Activated CD8-positive, alpha-beta memory T cell treated with anti-CD3 and anti-CD28 coated beads, Interleukin-2, amount 50 U/mL, for 1 hour (primary cell): Measurements from ENCODE around the gene C18orf32.
"Not testable (repeated sequence)": the region's sequence is repeated elsewhere in the genome, so short reads cannot be mapped to it uniquely, and the experiment has no call there.

Experiments used
- DNase-seq: peaks from one replicate; pipeline ENCODE4 v3.0.0-alpha.2; 2020; ENCODE audit errors: extremely low read depth

C18orf32 gene

DNA sequence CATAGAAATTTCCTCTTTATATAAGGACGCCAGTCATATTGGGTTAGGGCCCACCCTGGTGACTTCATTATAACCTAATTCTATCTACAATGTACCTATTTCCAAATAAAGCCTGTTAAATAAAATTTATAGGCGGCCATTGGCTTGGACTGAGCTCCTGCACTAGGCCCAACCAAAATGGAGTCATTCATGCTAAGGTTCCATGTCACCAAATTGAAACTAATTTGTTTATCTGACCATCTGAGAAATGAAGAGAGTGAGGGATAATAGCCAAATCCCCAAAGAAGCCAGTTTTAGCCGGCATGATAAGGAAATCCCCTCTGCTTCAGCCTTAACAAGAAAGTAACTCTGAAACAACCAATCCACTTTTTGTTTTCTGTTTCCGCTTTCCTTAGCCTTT is 19.4 kb downstream of the C18orf32 start:
- no peak for DNase-seq

DNA sequence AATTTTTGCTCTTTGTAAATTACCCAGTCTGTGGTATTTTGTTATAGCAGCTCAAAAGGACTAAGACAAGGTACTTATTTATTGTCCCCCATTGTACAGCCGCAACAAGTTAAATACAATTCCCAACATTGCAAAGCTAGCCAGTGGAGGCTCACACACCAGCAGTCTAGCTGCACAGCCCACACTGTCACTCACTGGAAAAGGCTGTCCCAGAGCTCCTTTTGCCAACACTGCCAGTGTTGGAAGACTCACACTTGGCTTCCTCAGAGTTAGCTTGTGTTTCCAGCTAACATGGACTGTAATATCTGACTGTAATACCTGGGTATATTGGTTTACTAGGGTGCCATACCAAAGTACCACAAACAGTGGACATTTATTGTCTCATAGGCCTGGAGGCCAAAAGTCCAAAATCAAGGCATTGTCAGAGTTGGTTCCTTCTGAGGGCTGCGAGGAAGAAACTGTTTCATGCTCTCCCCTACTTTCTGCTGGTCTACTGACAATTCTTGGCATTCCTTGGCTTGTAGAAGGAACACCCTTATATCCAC is 19.9 kb downstream of the C18orf32 start:
- DNase-seq: no peak

DNA sequence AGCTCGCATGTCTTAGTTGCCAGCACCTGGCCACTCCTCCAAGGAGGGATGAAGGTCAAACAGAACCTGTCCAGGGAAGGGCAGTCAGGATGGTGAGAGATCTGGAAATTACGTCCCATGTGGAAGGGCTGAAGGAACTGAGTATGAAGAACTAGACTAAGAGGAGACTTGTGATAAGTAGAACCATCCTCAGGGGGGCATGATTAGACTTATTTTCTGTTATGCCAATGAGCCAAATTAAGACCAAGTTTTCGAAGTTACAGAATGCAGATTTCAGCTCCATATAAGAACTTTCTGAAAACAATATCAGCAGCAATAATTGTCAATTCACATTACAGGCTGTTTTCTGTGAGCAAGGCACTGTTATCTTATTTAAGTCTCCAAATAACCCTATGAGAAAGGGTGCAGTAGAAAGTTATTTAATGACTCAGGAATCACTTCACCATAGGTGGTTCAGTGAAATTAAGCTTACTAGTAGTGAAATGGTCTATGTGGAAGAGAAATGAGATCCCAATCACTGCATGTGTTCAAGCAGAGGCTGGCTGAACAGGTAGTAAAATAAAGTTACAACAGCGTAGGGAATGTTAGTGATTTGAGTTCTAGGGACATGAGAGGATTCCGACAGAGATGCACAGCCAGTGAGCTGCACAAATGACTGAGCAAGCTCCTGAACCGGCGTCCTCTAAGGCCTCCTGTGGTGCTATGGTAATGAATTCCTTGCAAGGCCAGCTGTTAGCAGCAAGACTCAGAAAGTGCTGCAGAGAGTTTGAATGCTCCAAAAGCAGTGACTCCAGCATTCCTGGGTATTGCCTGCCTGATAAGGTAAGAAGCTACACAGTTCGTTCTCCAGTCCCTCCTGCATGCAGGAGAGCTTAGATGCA is 22.1 kb downstream of the C18orf32 start:
- DNase-seq: no peak

DNA sequence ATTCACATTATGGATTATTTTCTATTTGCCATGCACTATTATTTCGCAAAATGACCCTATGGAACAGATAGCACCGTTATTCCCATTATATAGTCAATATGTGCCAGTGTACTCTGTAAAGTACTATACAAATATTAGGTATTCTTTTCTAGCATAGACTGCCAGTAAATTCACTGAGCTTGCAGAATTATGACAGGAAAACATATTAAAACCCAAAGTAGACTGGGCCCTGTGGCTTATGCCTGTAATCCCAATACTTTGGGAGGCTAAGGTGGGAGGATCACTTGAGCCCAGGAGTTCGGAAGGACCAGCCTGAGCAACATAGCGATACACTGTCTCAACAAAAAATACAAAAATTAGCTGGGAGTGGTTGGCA is 25.4 kb downstream of the C18orf32 start:
- DNase-seq: no peak

DNA sequence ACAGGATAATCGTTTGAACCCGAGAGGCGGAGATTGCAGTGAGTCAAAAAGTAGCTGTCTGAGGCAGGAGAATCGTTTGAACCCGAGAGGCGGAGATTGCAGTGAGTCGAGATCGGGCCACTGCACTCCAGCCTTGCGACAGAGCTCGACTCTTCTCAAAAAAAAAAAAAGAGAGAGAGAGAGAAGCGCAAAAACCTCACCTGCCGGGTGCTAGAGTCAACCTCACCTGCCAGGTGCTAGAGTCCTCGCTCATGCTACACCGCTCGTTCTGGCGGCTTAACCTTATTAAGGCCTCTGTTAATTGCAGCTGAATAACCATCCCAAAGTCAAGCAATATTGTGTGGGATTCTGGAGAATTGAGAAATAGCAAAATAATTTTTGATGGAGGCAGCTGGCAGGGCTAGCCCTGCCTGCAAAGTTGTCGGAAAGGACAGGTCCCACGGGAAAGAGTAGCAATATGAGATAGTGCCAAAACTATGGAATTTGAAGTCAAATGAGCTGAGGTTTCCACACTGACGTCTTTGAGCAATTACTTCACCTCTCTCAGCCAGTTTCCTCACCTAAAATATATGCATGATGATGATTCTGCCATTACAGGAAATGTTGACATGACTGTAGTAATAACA is 25.9 kb downstream of the C18orf32 start:
- no peak for DNase-seq

DNA sequence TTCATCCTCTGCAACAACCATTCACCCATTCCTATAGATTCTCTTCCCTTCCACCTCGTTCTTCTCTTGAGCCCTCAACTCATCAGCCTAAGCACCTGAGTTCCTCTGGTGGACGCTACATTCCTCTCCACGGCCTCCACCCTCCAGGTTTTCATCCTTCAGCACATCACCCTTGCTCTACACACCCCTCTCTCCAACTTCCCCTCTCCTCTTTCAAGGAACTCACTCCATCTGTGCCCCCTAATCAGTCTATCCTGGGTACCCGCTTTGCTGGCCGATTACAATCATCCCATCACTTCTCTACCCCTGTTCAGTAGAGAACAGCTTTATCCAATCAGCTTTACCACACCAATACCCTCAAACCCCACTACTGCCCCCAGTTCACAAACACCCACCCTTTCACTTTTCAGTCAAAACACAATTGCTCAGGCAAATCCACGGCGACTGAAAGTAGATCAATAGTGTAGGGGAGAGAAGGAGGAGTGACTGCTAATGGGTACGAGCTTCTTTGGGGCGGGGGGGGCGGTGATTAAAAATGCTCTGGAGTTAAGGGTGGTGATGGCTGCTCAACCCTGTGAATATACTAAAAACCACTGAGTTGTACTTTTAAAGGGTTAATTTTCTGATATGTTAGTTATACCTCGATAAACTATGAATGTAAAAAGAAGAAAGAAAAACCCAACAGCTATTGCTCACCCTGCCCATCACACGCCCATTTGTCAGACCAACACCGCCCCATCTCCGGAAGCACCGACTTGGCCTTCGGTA is 27.4 kb downstream of the C18orf32 start:
- no peak for DNase-seq

DNA sequence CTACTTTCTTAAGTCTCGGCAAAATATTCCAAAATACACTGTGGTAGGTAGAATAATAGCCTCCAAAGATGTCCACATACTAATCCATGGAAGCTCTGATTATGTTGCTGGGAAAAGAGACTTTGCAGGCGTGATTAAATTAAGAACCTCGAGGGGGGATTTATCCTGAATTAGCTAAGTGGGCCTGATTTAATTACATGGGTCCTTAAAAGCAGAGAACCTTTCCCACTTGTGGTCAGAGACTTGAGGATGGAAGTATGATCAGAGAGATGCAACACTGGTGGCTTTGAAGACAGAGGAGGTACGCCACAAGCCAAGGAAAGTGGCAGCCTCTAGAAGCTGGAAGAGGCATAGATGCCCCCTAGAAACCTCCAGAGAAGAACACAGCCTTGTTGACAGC is 29.4 kb downstream of the C18orf32 start:
- DNase-seq: no peak

DNA sequence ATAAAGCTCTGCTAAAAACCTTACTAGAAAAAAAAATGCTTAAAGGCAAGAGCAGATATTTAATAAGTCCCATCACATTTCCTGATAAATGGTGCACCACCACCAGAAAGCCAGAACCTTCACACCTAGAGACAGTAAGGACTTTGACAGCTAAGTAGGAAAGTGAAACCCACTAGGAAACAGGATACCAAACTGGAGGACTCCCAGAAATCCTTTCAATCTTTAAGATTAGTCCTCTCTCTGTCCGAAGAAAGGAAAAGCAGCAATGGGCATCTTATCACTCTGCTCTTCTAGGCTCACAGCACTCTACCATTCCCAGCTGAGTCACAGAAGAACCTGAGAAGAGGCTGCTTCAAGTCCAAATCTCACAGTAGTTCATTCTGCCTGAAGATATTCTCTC is 30.2 kb downstream of the C18orf32 start:
- DNase-seq: no peak

DNA sequence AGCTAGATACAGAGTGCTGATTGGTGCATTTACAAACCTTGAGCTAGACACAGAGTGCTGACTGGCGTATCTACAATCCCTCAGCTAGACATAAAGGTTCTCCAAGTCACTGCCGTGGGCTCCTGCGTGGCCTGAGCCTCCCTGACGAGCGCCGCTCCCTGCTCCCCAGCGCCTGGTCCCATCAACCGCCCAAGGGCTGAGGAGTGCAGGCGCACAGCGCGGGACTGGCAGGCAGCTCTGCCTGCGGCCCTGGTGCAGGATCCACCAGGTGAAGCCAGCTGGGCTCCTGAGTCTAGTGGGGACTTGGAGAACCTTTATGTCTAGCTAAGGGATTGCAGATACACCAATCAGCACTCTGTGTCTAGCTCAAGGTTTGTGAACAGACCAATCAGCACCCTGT is 34.5 kb downstream of the C18orf32 start:
- not testable (repeated sequence) for DNase-seq

DNA sequence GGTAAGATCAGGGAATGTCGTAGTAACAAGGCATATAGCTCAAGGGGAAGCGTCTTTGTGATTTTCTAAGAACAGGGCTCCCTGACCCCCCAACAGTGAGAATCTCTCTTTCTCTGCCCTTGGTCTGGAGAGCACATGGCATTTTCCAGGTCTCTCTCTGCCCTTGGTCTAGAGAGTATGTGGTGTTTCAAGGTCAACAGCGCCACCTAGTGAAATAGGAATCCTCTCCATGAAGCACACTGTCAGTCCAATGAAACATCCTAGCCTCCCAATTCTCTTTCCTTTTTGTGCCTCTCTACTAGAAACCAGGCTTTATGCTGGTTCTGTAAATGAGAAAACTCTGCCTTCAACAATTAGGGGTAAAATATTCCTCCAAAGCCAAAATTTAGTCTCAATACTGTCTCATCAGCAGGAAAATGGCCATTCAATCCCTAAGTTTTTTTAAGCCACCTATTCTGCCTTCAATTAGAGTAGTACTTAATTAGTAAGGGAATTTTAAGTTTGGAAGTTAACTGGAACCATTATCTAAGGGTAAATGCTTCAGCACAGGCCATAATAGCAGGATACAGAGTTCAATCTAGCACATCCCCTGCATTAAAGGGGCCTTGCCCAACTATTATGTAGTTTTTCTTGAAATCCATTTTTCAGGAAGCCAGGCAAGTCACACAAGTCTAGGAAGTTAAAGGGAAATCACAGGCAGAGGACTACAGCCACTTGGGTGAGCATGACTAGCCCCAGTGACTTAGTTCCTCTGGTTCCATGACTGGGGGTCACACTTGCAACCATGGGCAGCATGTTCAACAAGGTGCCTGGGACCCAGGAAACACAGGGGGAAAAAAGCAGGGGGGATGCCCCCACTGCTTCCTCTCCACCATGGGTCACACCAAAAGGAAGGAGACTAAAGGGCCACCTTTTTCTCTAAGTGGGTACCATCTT is 39.0 kb downstream of the C18orf32 start:
- DNase-seq: no peak

DNA sequence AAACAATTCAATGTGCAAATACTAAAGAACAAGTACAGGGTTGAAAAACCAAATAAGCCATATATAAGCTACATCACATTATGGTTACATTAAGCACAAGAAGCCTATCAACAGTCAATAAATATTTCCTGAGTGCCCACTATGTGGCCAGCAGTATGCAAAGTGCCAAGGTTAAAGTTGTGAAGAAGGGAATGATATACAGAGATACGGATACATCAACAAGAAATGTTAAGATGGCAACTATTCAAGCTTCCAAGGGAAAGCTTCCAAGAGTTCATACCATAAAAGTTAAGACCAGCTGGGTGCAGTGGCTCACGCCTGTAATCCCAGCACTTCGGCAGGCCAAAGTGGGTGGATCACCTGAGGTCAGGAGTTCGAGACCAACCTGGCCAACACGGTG is 40.6 kb downstream of the C18orf32 start:
- no peak for DNase-seq

DNA sequence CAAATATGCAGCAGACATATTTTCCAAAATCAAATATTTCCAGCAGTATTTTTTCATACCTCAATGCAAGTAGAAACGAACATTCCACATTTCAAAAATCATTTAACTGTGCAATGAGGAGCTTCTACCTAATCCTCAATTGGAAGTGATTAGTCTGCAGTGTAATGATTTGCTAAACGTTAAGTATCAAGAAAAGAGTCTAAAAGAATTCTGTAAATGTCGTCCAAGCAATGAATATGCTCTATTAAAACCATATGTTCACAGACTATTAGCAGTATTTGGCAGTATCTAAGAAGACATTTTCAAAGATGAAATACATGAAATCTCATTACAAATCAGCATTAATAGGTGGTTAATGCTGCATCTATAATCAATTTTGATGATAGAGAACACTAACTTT is 42.5 kb downstream of the C18orf32 start:
- DNase-seq: no peak

DNA sequence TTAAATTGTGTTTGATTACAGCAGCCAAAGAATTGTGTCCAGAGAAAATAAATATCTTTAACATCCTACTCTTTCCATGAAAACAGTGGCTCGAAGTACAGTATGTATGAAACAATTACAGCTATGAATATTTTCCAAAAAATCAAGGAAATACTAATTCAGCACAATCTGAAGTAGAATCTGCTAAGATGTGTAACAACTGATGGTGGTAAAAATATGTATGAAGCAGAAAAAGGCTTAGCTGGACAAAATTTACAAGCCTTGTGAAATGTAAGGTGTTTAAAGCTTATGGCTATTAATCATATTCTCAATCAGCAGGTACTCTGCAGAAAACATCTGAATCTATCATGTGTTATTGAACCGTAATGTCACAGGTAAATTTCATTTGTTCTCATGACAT is 43.2 kb downstream of the C18orf32 start:
- DNase-seq: no peak

DNA sequence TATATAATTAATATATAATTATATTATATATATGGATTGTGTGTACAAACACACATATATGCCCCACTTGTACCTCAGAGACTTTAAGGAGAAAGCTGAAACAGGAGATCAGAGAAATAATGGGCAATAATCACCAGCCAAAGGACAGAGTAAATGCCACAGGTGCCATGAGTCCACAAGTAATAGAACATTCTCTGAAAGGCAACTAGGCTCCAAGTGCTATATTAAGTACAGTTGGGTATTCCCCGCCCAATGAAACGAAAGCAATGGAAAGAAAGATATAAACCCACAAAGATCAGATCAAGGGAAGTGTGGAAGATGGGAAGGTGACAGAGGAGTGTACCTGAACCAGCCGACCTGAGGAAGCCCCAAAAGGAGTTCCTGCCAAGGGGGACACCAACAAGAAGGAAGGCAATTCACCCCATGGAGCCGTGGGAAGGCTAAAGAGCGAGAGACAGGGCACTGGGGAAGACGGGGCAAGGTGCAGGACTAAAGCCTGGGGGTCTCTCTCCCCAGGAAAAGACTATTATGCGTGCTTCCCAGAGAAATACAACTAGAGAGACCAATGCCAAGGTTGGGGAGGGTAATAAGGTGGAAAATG is 45.6 kb downstream of the C18orf32 start:
- DNase-seq: no peak

DNA sequence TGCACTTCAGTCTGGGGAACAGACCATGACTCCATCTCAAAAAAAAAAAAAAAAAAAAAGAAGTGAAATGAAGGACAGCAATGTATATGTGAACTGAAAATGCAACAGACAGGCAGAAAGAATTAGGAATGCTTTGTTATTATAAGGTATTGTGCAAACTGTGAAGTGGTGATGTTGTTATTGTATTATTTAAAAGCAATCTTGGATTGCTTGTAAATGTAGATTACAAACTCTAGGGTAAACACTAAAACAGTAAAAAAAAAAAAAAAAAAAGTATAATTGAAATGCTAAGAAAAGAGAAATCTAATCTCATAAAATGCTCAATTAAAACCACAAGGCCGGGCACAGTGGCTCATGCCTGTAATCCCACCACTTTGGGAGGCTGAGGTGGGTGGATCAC is 51.9 kb downstream of the C18orf32 start:
- DNase-seq: no peak

DNA sequence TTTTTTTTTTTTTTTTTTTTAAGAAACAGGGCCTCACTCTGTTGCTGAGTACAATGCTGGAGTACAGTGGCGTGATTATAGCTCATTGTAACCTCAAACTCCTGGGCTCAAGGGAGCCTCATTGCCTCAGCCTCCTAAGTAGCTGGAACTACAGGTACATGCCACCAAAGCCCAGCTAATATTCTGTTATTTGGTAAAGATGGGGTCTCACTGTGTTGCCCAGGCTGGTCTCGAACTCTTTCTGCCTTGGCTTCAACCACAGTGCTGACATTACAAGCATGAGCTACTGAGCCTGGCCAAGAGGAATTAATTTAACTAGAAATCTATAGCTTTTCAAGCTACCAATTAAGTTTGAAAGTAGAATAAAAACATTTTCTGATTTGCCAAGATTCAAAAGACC is 54.4 kb downstream of the C18orf32 start:
- DNase-seq: no peak

DNA sequence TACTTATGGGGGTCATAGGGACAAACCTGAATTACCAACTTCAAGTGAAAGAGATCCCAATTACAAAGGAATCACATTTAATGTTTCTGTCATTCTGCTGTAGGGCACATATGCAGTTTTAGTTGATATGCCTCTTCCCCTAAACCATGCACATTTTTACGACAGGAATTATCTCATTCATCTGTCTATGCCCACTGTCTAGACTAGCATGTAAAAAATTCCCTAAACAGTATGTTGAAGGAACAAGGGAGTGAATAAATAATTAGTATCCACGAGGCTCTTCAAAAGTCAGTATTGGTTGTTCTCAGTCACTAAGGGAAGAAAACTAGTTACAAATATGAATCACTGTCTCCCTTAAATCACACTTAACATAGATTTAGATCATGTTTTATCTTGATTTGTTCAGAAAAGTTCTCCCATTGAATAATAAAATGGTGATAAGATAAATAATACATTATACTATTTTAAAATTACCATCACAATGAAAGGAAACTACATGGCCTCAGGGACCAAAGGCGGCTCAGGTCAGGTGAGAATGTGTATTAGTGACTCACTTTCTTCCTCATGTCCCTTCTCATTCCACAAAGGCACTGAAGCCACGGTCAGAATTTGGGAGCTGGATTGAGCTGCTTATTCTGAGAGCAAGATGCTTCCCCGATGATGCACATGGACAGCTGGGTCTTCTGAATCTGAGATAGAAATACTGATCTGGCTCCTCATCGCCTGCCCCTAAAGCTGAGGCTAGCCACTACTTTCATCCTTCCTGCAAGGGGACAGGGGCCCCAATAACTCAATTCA is 55.7 kb downstream of the C18orf32 start:
- no peak for DNase-seq
